Measurements from ENCODE around the gene FAM20C.
"Not testable (repeated sequence)": the region's sequence is repeated elsewhere in the genome, so short reads cannot be mapped to it uniquely, and the experiment has no call there.

The FAM20C gene

GRCh38 chr7:261341-262250 lies 69.2 kb downstream of the FAM20C start:
- Histone ChIP-seq H3K27ac (no peak overlapping the region), H3K4me3 (no peak overlapping the region)

- Histone ChIP-seq H3K27ac (no peak overlapping the region), H3K4me3 (no peak overlapping the region)
Observed at GRCh38 chr7:262251-262572, 69.8 kb downstream of the FAM20C start.

- not testable (repeated sequence) for H3K27ac ChIP-seq, H3K4me3 ChIP-seq
Observed at GRCh38 chr7:262631-263311, 70.4 kb downstream of the FAM20C start.

GRCh38 chr7:263483-264351 lies 71.3 kb downstream of the FAM20C start:
- H3K27ac ChIP-seq, result peak overlapping the region in 1 of 21 experiments; percentile 23

GRCh38 chr7:264541-265191 lies 72.3 kb downstream of the FAM20C start:
- no peak overlapping the region for H3K4me3 ChIP-seq
- H3K27ac ChIP-seq, result peak overlapping the region in 1 of 21 experiments; percentile 23

More at GRCh38 chr7:263483-264351, 71.3 kb downstream of the FAM20C start:
- H3K4me3 ChIP-seq, result not testable (repeated sequence)

- Histone ChIP-seq H3K4me3 (no peak overlapping the region), H3K27ac (no peak overlapping the region)
Observed at GRCh38 chr7:265192-265997, 73.0 kb downstream of the FAM20C start.

GRCh38 chr7:265998-266850 lies 73.9 kb downstream of the FAM20C start:
- Histone ChIP-seq H3K27ac (no peak overlapping the region), H3K4me3 (no peak overlapping the region)

GRCh38 chr7:266851-267840 lies 74.8 kb downstream of the FAM20C start:
- no peak overlapping the region for H3K4me3 ChIP-seq
- H3K27ac ChIP-seq, result no peak overlapping the region

GRCh38 chr7:268991-269390 lies 76.6 kb downstream of the FAM20C start:
- H3K27ac ChIP-seq, result no peak overlapping the region
- no peak overlapping the region for H3K4me3 ChIP-seq

- Histone ChIP-seq H3K4me3 (no peak overlapping the region), H3K27ac (no peak overlapping the region)
Observed at GRCh38 chr7:269721-270120, 77.3 kb downstream of the FAM20C start.

- no peak overlapping the region for H3K27ac ChIP-seq
- H3K4me3 ChIP-seq, result no peak overlapping the region
Observed at GRCh38 chr7:270351-270983, 78.1 kb downstream of the FAM20C start.

- H3K27ac ChIP-seq, result no peak overlapping the region
- no peak overlapping the region for H3K4me3 ChIP-seq
Observed at GRCh38 chr7:271266-272107, 79.1 kb downstream of the FAM20C start.

- no peak overlapping the region for H3K27ac ChIP-seq
Observed at GRCh38 chr7:272108-272615, 79.8 kb downstream of the FAM20C start.

GRCh38 chr7:272631-273030 lies 80.3 kb downstream of the FAM20C start:
- Histone ChIP-seq H3K4me3 (no peak overlapping the region), H3K27ac (no peak overlapping the region)

More at GRCh38 chr7:272108-272615, 79.8 kb downstream of the FAM20C start:
- H3K4me3 ChIP-seq, result no peak overlapping the region

GRCh38 chr7:273327-273726 lies 81.0 kb downstream of the FAM20C start:
- H3K4me3 ChIP-seq, result no peak overlapping the region
- H3K27ac ChIP-seq, result no peak overlapping the region
